IPS-18a (cell line): ENCODE measurements around the gene CPT2.

Source experiments
- H3K27ac ChIP-seq: one replicate; pipeline ENCODE4 v1.5.1; 2013; ENCODE audit warnings: low read length
- H3K27me3 ChIP-seq: one replicate; pipeline ENCODE4 v1.6.1; 2013; ENCODE audit warnings: mild to moderate bottlenecking, low read length; ENCODE audit not compliant: control insufficient read depth, insufficient read depth
- H3K36me3 ChIP-seq: one replicate; pipeline ENCODE4 v1.6.1; 2013; ENCODE audit warnings: low read depth, low read length; ENCODE audit not compliant: control insufficient read depth
- H3K4me1 ChIP-seq: one replicate; pipeline ENCODE4 v1.6.1; 2013; ENCODE audit warnings: low read depth, low read length; ENCODE audit not compliant: control insufficient read depth
- H3K4me3 ChIP-seq: one replicate; pipeline ENCODE4 v1.5.1; 2013; ENCODE audit warnings: low read length
- H3K9ac ChIP-seq: one replicate; pipeline ENCODE4 v1.6.1; 2013; ENCODE audit warnings: mild to moderate bottlenecking, low read length, moderate library complexity
- H3K9me3 ChIP-seq: one replicate; pipeline ENCODE4 v1.6.1; 2013; ENCODE audit warnings: low read depth, low read length; ENCODE audit not compliant: control insufficient read depth

CPT2 gene

GRCh38 chr1:53165408-53165961, 31.1 kb upstream of the CPT2 start:
- no peak overlapping the region for H3K4me3 ChIP-seq
- H3K36me3 ChIP-seq: no peaks in the 10 kb centered on the region
- no peak overlapping the region for H3K9ac ChIP-seq
- H3K9me3 ChIP-seq: no peaks in the 10 kb centered on the region
- no peaks in the 10 kb centered on the region for H3K27me3 ChIP-seq
- H3K4me1 ChIP-seq: peaks cover 5% of the 10 kb centered on the region
- H3K27ac ChIP-seq: no peak overlapping the region

GRCh38 chr1:53166366-53166765, 30.3 kb upstream of the CPT2 start:
- Histone ChIP-seq H3K36me3 (no peaks in the 10 kb centered on the region), H3K27ac (no peak overlapping the region), H3K27me3 (no peaks in the 10 kb centered on the region), H3K4me1 (peaks cover 5% of the 10 kb centered on the region), H3K9me3 (no peaks in the 10 kb centered on the region), H3K4me3 (no peak overlapping the region), H3K9ac (no peak overlapping the region)

- peaks cover 5% of the 10 kb centered on the region for H3K4me1 ChIP-seq
- no peak overlapping the region for H3K4me3 ChIP-seq
- H3K9me3 ChIP-seq: no peaks in the 10 kb centered on the region
- H3K36me3 ChIP-seq: no peaks in the 10 kb centered on the region
- H3K27me3 ChIP-seq: no peaks in the 10 kb centered on the region
- no peak overlapping the region for H3K27ac ChIP-seq
- no peak overlapping the region for H3K9ac ChIP-seq
Measured at GRCh38 chr1:53166912-53167311, 29.7 kb upstream of the CPT2 start.

- Histone ChIP-seq H3K27me3 (peaks cover 5% of the 10 kb centered on the region), H3K4me1 (peaks cover 11% of the 10 kb centered on the region), H3K4me3 (no peak overlapping the region), H3K27ac (no peak overlapping the region), H3K36me3 (no peaks in the 10 kb centered on the region), H3K9me3 (no peaks in the 10 kb centered on the region), H3K9ac (no peak overlapping the region)
Measured at GRCh38 chr1:53172426-53173128, 24.0 kb upstream of the CPT2 start.

- H3K9ac ChIP-seq: no peak overlapping the region
- no peak overlapping the region for H3K27ac ChIP-seq
- H3K4me3 ChIP-seq: no peak overlapping the region
- no peaks in the 10 kb centered on the region for H3K36me3 ChIP-seq
- H3K9me3 ChIP-seq: no peaks in the 10 kb centered on the region
- H3K27me3 ChIP-seq: peaks cover 5% of the 10 kb centered on the region
- peaks cover 11% of the 10 kb centered on the region for H3K4me1 ChIP-seq
Measured at GRCh38 chr1:53174971-53175913, 21.4 kb upstream of the CPT2 start.

- Histone ChIP-seq H3K9ac (no peak overlapping the region), H3K4me3 (no peak overlapping the region), H3K9me3 (no peaks in the 10 kb centered on the region), H3K27ac (no peak overlapping the region), H3K36me3 (no peaks in the 10 kb centered on the region), H3K27me3 (peaks cover 5% of the 10 kb centered on the region), H3K4me1 (peaks cover 11% of the 10 kb centered on the region)
Measured at GRCh38 chr1:53176452-53177208, 20.0 kb upstream of the CPT2 start.

GRCh38 chr1:53180226-53180625, 16.4 kb upstream of the CPT2 start:
- no peak overlapping the region for H3K9ac ChIP-seq
- H3K27ac ChIP-seq: no peak overlapping the region
- H3K27me3 ChIP-seq: peaks cover 8% of the 10 kb centered on the region
- no peaks in the 10 kb centered on the region for H3K9me3 ChIP-seq
- H3K4me1 ChIP-seq: peaks cover 3% of the 10 kb centered on the region
- no peaks in the 10 kb centered on the region for H3K36me3 ChIP-seq
- H3K4me3 ChIP-seq: no peak overlapping the region

- Histone ChIP-seq H3K4me3 (no peak overlapping the region), H3K27ac (no peak overlapping the region), H3K27me3 (peaks cover 8% of the 10 kb centered on the region), H3K9ac (no peak overlapping the region), H3K4me1 (no peaks in the 10 kb centered on the region), H3K9me3 (no peaks in the 10 kb centered on the region), H3K36me3 (no peaks in the 10 kb centered on the region)
Measured at GRCh38 chr1:53180951-53181350, 15.7 kb upstream of the CPT2 start.

- peaks cover 3% of the 10 kb centered on the region for H3K27me3 ChIP-seq
- H3K36me3 ChIP-seq: no peaks in the 10 kb centered on the region
- no peaks in the 10 kb centered on the region for H3K4me1 ChIP-seq
- no peak overlapping the region for H3K27ac ChIP-seq
- no peak overlapping the region for H3K9ac ChIP-seq
- H3K4me3 ChIP-seq: no peak overlapping the region
- H3K9me3 ChIP-seq: no peaks in the 10 kb centered on the region
Measured at GRCh38 chr1:53182111-53182593, 14.5 kb upstream of the CPT2 start.

GRCh38 chr1:53182716-53183094, 13.9 kb upstream of the CPT2 start:
- Histone ChIP-seq H3K27ac (no peak overlapping the region), H3K27me3 (peaks cover 3% of the 10 kb centered on the region), H3K9me3 (no peaks in the 10 kb centered on the region), H3K4me3 (no peak overlapping the region), H3K36me3 (no peaks in the 10 kb centered on the region), H3K9ac (no peak overlapping the region), H3K4me1 (no peaks in the 10 kb centered on the region)
